ENCODE measurements around the gene ZBTB33. TPM values are rescaled to one million over a fixed set of nuclear protein-coding genes. Genes with fewer than 3 reads are reported as not detected.

The ZBTB33 gene
- total RNA-seq, 1 experiment from 2014 or later: 16.2 TPM

GRCh38 chrX:120291211-120291610, 40.6 kb downstream of the ZBTB33 start:
- ATAC-seq: no peak
- TF ChIP-seq AFF4 (CRISPR knock-in tag; IDR thresholded peaks at IDR 0.05; ENCODE audit: borderline replicate concordance) (no peak), ZNF396 (CRISPR knock-in tag; IDR thresholded peaks at IDR 0.05; ENCODE audit: borderline replicate concordance) (no peak)
- ChIA-PET CTCF (no interaction called here), POLR2A (no interaction called here)
- Mint-ChIP-seq H3K36me3 (no peaks in the 10 kb centered on the region), H3K27ac (no peak overlapping the region), H3K4me3 (no peak overlapping the region), H3K9me3 (no peaks in the 10 kb centered on the region), H3K4me1 (peaks cover 11% of the 10 kb centered on the region), H3K27me3 (ENCODE audit: low read depth) (no peaks in the 10 kb centered on the region)
- no peak for DNase-seq (ENCODE audit: low spot score)

- no peaks in the 10 kb centered on the region for H3K36me3 Mint-ChIP-seq
These were observed 42.4 kb downstream of the ZBTB33 start for GRCh38 chrX:120293015-120293414.

GRCh38 chrX:120294651-120295050, 44.0 kb downstream of the ZBTB33 start:
- CTCF ChIA-PET: no interaction called here
- Mint-ChIP-seq H3K27ac (no peak overlapping the region), H3K36me3 (no peaks in the 10 kb centered on the region), H3K27me3 (ENCODE audit: low read depth) (no peaks in the 10 kb centered on the region), H3K9me3 (no peaks in the 10 kb centered on the region), H3K4me1 (no peaks in the 10 kb centered on the region), H3K4me3 (no peak overlapping the region)
- POLR2A ChIA-PET: no interaction called here
- no peak for ATAC-seq
- TF ChIP-seq E2F1 (CRISPR knock-in tag; IDR thresholded peaks at IDR 0.05) (no peak), ATF1 (CRISPR knock-in tag; IDR thresholded peaks at IDR 0.05) (no peak), STAT6 (CRISPR knock-in tag; conservative IDR thresholded peaks at IDR 0.05; ENCODE audit: low read depth) (no peak), PRRX2 (CRISPR knock-in tag; IDR thresholded peaks at IDR 0.05) (no peak), NR1H2 (CRISPR knock-in tag; IDR thresholded peaks at IDR 0.05) (no peak), SP1 (CRISPR knock-in tag; conservative IDR thresholded peaks at IDR 0.05) (no peak), ZNF317 (CRISPR knock-in tag; IDR thresholded peaks at IDR 0.05; ENCODE audit: borderline replicate concordance, low read depth) (no peak), CDX4 (CRISPR knock-in tag; IDR thresholded peaks at IDR 0.05; ENCODE audit: borderline replicate concordance) (no peak), JAZF1 (CRISPR knock-in tag; IDR thresholded peaks at IDR 0.05) (no peak), CTCF (IDR thresholded peaks at IDR 0.05) (no peak), CREB1 (CRISPR knock-in tag; IDR thresholded peaks at IDR 0.05) (no peak)
- no peak for DNase-seq (ENCODE audit: low spot score)

More at GRCh38 chrX:120293015-120293414, 42.4 kb downstream of the ZBTB33 start:
- ChIA-PET CTCF (no interaction called here), POLR2A (no interaction called here)
- no peak overlapping the region for H3K27ac Mint-ChIP-seq
- DNase-seq (ENCODE audit: low spot score): no peak
- no peak for TF ChIP-seq STAT6 (CRISPR knock-in tag; conservative IDR thresholded peaks at IDR 0.05; ENCODE audit: low read depth)
- no peak for ATAC-seq
- H3K27me3 Mint-ChIP-seq (ENCODE audit: low read depth): no peaks in the 10 kb centered on the region
- no peaks in the 10 kb centered on the region for H3K9me3 Mint-ChIP-seq
- peaks cover 4% of the 10 kb centered on the region for H3K4me1 Mint-ChIP-seq
- no peak overlapping the region for H3K4me3 Mint-ChIP-seq
